ENCODE data around the gene EEF1G. TPM values are rescaled to one million over a fixed set of nuclear protein-coding genes. Genes with fewer than 3 reads are reported as not detected.

The EEF1G gene
- total and polyA plus RNA-seq, 2 of the 13 experiments (the other 11 are each of a cell fraction or from before 2014, with no cell fraction given), result 1,787 to 2,144 TPM

DNA sequence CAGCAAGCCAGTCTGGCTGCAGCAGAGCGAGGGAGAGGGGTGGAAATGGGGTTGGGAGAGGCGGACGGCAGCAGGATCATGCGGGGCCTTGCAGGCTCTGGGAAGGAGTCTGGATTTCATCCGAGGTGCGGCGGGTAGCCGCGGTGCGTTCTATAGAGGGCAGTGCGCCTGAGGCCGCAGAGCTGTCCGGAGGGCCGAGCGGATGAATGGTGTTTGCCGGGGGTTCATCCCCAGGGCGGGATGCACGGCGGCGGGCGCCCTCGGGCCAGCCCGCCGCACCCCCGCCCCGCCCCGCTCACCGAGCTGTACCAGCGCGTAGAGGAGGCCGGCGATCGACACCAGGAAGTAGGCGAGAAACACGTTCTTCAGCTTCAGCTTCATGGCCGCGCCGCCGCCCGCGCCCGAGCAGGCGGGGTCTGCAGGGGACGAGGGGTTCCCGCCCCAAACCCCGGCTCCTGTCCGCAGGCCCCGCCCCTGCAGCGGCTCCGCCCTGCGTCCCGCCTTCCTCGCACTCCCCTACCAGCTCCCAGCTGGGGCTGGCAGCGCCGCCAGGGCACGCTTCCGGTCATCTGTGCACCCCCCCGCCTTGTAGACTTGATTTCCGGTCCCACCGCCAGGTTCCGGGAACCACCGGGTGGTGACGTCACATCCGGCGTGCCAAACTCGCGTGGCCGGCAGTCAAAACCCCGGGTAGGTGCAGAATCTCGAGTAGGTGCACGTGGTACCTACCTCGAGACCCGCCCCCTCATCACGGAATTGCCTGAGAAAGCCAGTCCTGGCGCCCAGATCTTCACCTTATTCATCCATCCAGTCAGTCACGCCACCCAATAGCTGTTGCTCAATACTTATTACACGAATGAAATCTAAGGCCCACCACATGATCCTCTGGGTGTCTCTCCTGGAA is 48.1 kb upstream of the EEF1G start, which contains the start of gene B3GAT3 (continued):
- TF ChIP-seq HNF1A (IDR thresholded peaks at IDR 0.05; ENCODE audit: low read depth) (no peak), HNF1A (CRISPR knock-in tag; IDR thresholded peaks at IDR 0.05; ENCODE audit: borderline replicate concordance) (peak; percentile 82; the same call in 1 of the 2 replicates), CHD2 (IDR thresholded peaks at IDR 0.05; ENCODE audit: low read depth, low read length) (peak; percentile 75), DDIT3 (CRISPR knock-in tag; IDR thresholded peaks at IDR 0.05) (no peak), NFE2L1 (CRISPR knock-in tag; IDR thresholded peaks at IDR 0.05; ENCODE audit: borderline replicate concordance) (no peak), CHCHD3 (CRISPR knock-in tag; IDR thresholded peaks at IDR 0.05) (no peak), TBX3 (IDR thresholded peaks at IDR 0.05; ENCODE audit: borderline replicate concordance) (peak; percentile 13; the same call in 1 of the 2 replicates), TEAD3 (CRISPR knock-in tag; optimal IDR thresholded peaks at IDR 0.05; ENCODE audit: borderline replicate concordance) (peak; percentile 91), TEAD2 (CRISPR knock-in tag; IDR thresholded peaks at IDR 0.05) (no peak), ARHGAP35 (CRISPR knock-in tag; IDR thresholded peaks at IDR 0.05; ENCODE audit: borderline replicate concordance) (no peak; the same call in 1 of the 2 replicates), ZNF282 (IDR thresholded peaks at IDR 0.05; ENCODE audit: partially characterized antibody) (no peak), RAD51 (IDR thresholded peaks at IDR 0.05; ENCODE audit: borderline replicate concordance) (no peak), ZNF34 (CRISPR knock-in tag; IDR thresholded peaks at IDR 0.05; ENCODE audit: borderline replicate concordance) (no peak), PAX8 (CRISPR knock-in tag; IDR thresholded peaks at IDR 0.05; ENCODE audit: borderline replicate concordance) (no peak), MAFF (IDR thresholded peaks at IDR 0.05; ENCODE audit: low read depth, low read length) (no peak)
- TF ChIP-seq, protein P1, sequence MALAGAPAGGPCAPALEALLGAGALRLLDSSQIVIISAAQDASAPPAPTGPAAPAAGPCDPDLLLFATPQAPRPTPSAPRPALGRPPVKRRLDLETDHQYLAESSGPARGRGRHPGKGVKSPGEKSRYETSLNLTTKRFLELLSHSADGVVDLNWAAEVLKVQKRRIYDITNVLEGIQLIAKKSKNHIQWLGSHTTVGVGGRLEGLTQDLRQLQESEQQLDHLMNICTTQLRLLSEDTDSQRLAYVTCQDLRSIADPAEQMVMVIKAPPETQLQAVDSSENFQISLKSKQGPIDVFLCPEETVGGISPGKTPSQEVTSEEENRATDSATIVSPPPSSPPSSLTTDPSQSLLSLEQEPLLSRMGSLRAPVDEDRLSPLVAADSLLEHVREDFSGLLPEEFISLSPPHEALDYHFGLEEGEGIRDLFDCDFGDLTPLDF (CRISPR knock-in tag; IDR thresholded peaks at IDR 0.05), result peak; percentile 95
- TF ChIP-seq, protein P2, sequence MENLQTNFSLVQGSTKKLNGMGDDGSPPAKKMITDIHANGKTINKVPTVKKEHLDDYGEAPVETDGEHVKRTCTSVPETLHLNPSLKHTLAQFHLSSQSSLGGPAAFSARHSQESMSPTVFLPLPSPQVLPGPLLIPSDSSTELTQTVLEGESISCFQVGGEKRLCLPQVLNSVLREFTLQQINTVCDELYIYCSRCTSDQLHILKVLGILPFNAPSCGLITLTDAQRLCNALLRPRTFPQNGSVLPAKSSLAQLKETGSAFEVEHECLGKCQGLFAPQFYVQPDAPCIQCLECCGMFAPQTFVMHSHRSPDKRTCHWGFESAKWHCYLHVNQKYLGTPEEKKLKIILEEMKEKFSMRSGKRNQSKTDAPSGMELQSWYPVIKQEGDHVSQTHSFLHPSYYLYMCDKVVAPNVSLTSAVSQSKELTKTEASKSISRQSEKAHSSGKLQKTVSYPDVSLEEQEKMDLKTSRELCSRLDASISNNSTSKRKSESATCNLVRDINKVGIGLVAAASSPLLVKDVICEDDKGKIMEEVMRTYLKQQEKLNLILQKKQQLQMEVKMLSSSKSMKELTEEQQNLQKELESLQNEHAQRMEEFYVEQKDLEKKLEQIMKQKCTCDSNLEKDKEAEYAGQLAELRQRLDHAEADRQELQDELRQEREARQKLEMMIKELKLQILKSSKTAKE (CRISPR knock-in tag; IDR thresholded peaks at IDR 0.05; ENCODE audit: borderline replicate concordance), result peak; percentile 36; the same call in 1 of the 2 replicates
- TF ChIP-seq, protein P3, sequence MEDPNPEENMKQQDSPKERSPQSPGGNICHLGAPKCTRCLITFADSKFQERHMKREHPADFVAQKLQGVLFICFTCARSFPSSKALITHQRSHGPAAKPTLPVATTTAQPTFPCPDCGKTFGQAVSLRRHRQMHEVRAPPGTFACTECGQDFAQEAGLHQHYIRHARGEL (CRISPR knock-in tag; IDR thresholded peaks at IDR 0.05), result no peak
- TF ChIP-seq, protein P4, sequence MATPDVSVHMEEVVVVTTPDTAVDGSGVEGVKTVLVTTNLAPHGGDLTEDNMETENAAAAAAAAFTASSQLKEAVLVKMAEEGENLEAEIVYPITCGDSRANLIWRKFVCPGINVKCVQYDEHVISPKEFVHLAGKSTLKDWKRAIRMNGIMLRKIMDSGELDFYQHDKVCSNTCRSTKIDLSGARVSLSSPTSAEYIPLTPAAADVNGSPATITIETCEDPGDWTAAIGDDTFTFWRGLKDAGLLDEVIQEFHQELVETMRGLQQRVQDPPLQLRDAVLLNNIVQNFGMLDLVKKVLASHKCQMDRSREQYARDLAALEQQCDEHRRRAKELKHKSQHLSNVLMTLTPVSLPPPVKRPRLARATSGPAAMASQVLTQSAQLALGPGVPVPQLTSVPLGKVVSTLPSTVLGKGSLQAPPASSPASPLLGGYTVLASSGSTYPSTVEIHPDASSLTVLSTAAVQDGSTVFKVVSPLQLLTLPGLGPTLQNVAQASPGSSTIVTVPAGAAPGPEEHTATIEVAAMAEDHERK (CRISPR knock-in tag; IDR thresholded peaks at IDR 0.05; ENCODE audit: low read depth), result no peak

Measured in HepG2 (cell line).